HEK293T (cell line): ENCODE data around the gene DLG4.

Source experiments
- CTCF ChIA-PET: fragments of 350-600 bp; formaldehyde crosslinking; extraction: SDS; loops from one replicate; lab custom pipeline; 2021; ENCODE audit warnings: antibody characterized with exemption, inconsistent platforms; lab: Yijun Ruan, JAX
- POLR2A ChIA-PET: fragments of 350-600 bp; formaldehyde crosslinking; extraction: SDS; loops from one replicate; lab custom pipeline; 2020; ENCODE audit warnings: antibody characterized with exemption, inconsistent platforms; lab: Yijun Ruan, JAX
- DNase-seq: peaks from one replicate; pipeline ENCODE4 v3.0.0; 2012; ENCODE audit warnings: mixed read lengths; ENCODE audit errors: extremely low spot score
- ARNT ChIP-seq: fragments of 450-650 bp; IDR thresholded peaks from 2 replicates; pipeline ENCODE4 v1.6.1; 2017; ENCODE audit warnings: mild to moderate bottlenecking
- BHLHE40 ChIP-seq: fragments of 450-650 bp; IDR thresholded peaks from 2 replicates; pipeline ENCODE4 v1.6.1; 2016; ENCODE audit warnings: mild to moderate bottlenecking, moderate library complexity, borderline replicate concordance
- CTBP1 ChIP-seq: fragments of 450-650 bp; IDR thresholded peaks from 2 replicates; pipeline ENCODE4 v1.6.1; 2016; ENCODE audit warnings: borderline replicate concordance
- ELF4 ChIP-seq: fragments of 450-650 bp; IDR thresholded peaks from 2 replicates; pipeline ENCODE4 v1.6.1; 2017; ENCODE audit warnings: antibody characterized with exemption
- FOXA1 ChIP-seq: fragments of 450-650 bp; IDR thresholded peaks from 2 replicates; pipeline ENCODE4 v1.6.1; 2016; ENCODE audit warnings: mild to moderate bottlenecking
- FOXK2 ChIP-seq: fragments of 450-650 bp; IDR thresholded peaks from 2 replicates; pipeline ENCODE4 v1.6.1; 2016; ENCODE audit warnings: mild to moderate bottlenecking
- HDGF ChIP-seq: fragments of 450-650 bp; IDR thresholded peaks from 2 replicates; pipeline ENCODE4 v1.6.1; 2017; ENCODE audit warnings: antibody characterized with exemption, borderline replicate concordance
- L3MBTL2 ChIP-seq: fragments of 450-650 bp; conservative IDR thresholded peaks from 2 replicates; pipeline ENCODE4 v1.6.1; 2016; ENCODE audit warnings: mild to moderate bottlenecking
- LEF1 ChIP-seq: fragments of 450-650 bp; IDR thresholded peaks from 2 replicates; pipeline ENCODE4 v1.6.1; 2017; ENCODE audit warnings: mild to moderate bottlenecking, borderline replicate concordance
- NFRKB ChIP-seq: fragments of 450-650 bp; IDR thresholded peaks from 2 replicates; pipeline ENCODE4 v1.6.1; 2016; ENCODE audit warnings: mild to moderate bottlenecking, moderate library complexity
- SP1 ChIP-seq: fragments of 450-650 bp; IDR thresholded peaks from 2 replicates; pipeline ENCODE4 v1.6.1; 2017
- SUZ12 ChIP-seq: fragments of 450-650 bp; IDR thresholded peaks from 2 replicates; pipeline ENCODE4 v1.6.1; 2016; ENCODE audit warnings: mild to moderate bottlenecking
- TARDBP ChIP-seq: fragments of 450-650 bp; IDR thresholded peaks from 2 replicates; pipeline ENCODE4 v1.6.1; 2016
- ZNF384 ChIP-seq: fragments of 450-650 bp; IDR thresholded peaks from 2 replicates; pipeline ENCODE4 v1.6.1; 2016
- TF ChIP-seq, protein P1 (sequence below): fragments of 450-650 bp; IDR thresholded peaks from 2 replicates; pipeline ENCODE4 v1.6.1; 2016

DLG4 gene

GRCh38 chr17:7220593-7221277 is 1.1 kb upstream of the DLG4 start:
- ChIA-PET CTCF (interaction anchor here (0.9 to 1.4 kb wide), 2 partner anchors 16 to 22 kb away, joined by 4 read pairs; partner anchors contain the start of gene GABARAP), POLR2A (interaction anchor here (0.7 to 9.3 kb wide), 18 partner anchors 8 to 175 kb away, joined by 3 to 166 read pairs (median 4); partner anchors contain the start of genes CTDNEP1, DVL2, ELP5 and GABARAP)
- peak; percentile 48 for DNase-seq
- TF ChIP-seq CTBP1 (no peak), SUZ12 (no peak), ZNF384 (no peak), SP1 (no peak), ELF4 (no peak), HDGF (no peak)

- DNase-seq = no peak
- TF ChIP-seq ELF4 = no peak
- TF ChIP-seq HDGF = no peak
- no peak for TF ChIP-seq SP1
- no peak for TF ChIP-seq LEF1
- POLR2A ChIA-PET = interaction anchor here (0.6 to 9.3 kb wide), 16 partner anchors 10 to 184 kb away, joined by 3 to 166 read pairs (median 4); partner anchors contain the start of genes DVL2, GABARAP, NEURL4 and PHF23
- CTCF ChIA-PET = interaction anchor here (0.6 kb wide), 2 partner anchors 28 to 60 kb away, joined by 3 read pairs; no protein-coding TSS in a partner anchor
Measured at GRCh38 chr17:7219229-7219811, 316 bp downstream of the DLG4 start.

DNA sequence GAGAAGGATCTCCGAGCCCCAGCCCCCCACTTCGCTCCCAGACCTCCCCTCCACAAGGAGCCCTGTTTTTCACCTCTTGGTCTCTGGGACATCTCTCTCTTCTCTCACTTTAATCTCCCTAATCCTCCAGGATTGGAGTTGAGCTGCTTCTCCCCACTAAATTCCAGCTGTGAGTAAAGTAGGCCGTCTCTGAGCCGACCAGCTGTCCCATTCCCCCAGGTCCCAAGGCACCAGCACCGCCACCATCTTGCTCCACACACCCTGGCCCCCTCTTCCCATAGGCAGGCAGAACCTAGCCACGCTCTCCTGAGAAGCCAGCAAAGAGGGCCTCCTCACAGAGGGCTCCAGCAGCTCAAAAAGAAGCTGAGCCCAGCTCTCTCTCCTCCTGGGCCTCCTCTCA is 878 bp downstream of the DLG4 start:
- no peak for TF ChIP-seq L3MBTL2
- TF ChIP-seq ZNF384 = no peak
- no peak for TF ChIP-seq TARDBP
- no peak for TF ChIP-seq CTBP1
- no peak for TF ChIP-seq LEF1
- TF ChIP-seq NFRKB = no peak
- no peak for TF ChIP-seq BHLHE40
- TF ChIP-seq HDGF = no peak
- no peak for TF ChIP-seq FOXA1
- no peak for DNase-seq
- POLR2A ChIA-PET = interaction anchor here (0.6 to 9.3 kb wide), 7 partner anchors 14 to 111 kb away, joined by 3 to 166 read pairs (median 4); partner anchors contain the start of genes DVL2, GABARAP, NEURL4 and PHF23
- CTCF ChIA-PET = interaction anchor here (0.6 kb wide), 1 partner anchor 61 kb away, joined by 3 read pairs; no protein-coding TSS in a partner anchor

GRCh38 chr17:7218166-7218565 is 1.5 kb downstream of the DLG4 start:
- CTCF ChIA-PET = no interaction called here
- TF ChIP-seq L3MBTL2 = no peak
- TF ChIP-seq TARDBP = no peak
- no peak for TF ChIP-seq SP1
- TF ChIP-seq ARNT = no peak
- no peak for TF ChIP-seq BHLHE40
- no peak for TF ChIP-seq ELF4
- TF ChIP-seq FOXK2 = no peak
- no peak for TF ChIP-seq FOXA1
- no peak for TF ChIP-seq SUZ12
- TF ChIP-seq CTBP1 = no peak
- no peak for TF ChIP-seq LEF1
- POLR2A ChIA-PET = interaction anchor here (1.7 to 9.3 kb wide), 3 partner anchors 15 to 111 kb away, joined by 3 to 166 read pairs (median 11); partner anchors contain the start of genes DVL2, GABARAP, NEURL4 and PHF23
- no peak for DNase-seq

DNA sequence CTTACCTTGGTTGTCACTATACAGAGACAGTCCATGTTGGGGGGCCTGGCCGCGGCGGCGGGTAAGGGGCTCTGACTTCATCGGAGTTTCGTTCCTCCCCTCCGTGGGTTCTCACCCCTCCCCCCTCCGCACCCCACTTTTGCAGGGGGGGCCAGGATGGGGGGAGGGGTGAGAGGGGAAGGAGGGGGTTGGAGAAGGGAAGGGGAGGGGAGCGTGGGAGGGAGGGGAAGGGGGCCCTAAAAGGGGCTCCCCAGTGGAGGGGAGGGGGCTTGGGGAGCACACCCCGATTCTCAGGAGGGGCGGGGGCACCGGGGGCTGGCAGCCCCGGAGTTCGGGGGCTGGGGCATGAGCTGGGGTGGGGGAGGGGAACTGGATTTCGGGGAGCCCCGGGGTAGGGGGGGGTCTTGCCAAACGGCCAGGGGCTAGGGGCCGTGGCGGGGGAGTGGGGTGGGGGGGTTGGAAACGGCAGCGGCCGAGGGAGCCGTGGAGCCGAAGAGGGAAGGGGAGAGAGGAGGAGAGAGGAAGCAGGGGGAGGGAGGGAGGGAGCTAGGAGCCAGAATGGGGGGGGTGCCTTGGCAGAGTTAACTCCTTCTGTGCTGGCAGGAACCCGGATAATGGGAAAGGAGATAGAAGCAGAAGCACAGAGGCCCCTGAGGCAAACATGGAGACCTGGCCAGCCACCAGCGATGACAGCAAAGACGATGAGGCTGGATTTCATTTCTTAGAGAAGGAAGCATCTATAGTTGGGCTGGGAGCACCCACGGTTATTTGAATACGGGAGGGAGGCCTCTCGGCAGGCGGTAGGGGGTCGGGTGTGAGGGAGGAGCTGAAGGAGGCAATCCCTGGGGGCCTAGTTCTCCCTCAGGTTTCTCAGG is 2.3 kb downstream of the DLG4 start:
- ChIA-PET POLR2A (interaction anchor here (0.6 to 9.3 kb wide), 2 partner anchors 21 to 74 kb away, joined by 3 to 166 read pairs; partner anchors contain the start of genes DVL2, GABARAP and PHF23), CTCF (no interaction called here)
- peak; percentile 39 for DNase-seq
- TF ChIP-seq SUZ12 (no peak), ZNF384 (no peak)

- ChIA-PET POLR2A (interaction anchor here (1.1 to 3.3 kb wide), 2 partner anchors 23 to 181 kb away, joined by 4 to 13 read pairs; partner anchors contain the start of genes PHF23 and SLC16A13), CTCF (interaction anchor here (1.1 kb wide), 1 partner anchor 8 kb away, joined by 3 read pairs; no protein-coding TSS in a partner anchor)
- no peak for TF ChIP-seq TARDBP
- no peak for TF ChIP-seq FOXK2
- no peak for TF ChIP-seq ZNF384
- no peak for TF ChIP-seq BHLHE40
- no peak for TF ChIP-seq NFRKB
- DNase-seq = no peak
Measured at GRCh38 chr17:7216242-7217112, 3.2 kb downstream of the DLG4 start.

DNA sequence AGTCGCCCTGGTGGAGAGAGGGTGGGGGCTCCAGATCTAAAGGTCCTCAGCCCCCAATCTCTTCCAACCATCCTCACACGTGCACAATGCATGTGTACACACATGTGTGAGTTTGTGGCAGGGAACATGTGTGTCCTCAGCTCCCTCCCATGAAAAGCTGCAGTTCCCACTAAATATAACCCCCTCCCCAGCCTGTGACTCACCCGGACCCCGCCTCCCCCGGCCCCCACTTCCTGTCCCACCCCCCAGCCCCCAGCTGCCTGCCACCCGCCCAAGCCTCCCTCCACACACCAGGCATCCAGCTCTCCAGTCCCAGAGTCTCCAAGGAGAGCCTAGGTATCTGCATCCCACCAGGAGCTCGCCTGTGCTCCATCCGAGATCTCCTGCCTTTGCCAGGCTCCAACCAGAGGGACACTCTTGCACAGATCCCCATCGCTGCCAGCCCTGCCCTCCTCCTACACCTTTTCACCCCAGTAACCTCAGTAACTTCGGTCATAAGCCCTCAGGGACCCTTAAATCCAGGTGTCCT is 3.9 kb downstream of the DLG4 start:
- TF ChIP-seq SP1 (no peak), NFRKB (no peak), FOXK2 (no peak), L3MBTL2 (no peak), BHLHE40 (no peak), ELF4 (no peak)
- TF ChIP-seq, protein P1, sequence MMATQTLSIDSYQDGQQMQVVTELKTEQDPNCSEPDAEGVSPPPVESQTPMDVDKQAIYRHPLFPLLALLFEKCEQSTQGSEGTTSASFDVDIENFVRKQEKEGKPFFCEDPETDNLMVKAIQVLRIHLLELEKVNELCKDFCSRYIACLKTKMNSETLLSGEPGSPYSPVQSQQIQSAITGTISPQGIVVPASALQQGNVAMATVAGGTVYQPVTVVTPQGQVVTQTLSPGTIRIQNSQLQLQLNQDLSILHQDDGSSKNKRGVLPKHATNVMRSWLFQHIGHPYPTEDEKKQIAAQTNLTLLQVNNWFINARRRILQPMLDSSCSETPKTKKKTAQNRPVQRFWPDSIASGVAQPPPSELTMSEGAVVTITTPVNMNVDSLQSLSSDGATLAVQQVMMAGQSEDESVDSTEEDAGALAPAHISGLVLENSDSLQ = no peak
- ChIA-PET POLR2A (interaction anchor here (1.1 to 3.3 kb wide), 4 partner anchors 23 to 180 kb away, joined by 4 to 13 read pairs (median 10); partner anchors contain the start of genes NEURL4, PHF23 and SLC16A13), CTCF (interaction anchor here (1.1 kb wide), 1 partner anchor 9 kb away, joined by 3 read pairs; no protein-coding TSS in a partner anchor)
- no peak for DNase-seq
